Activated naive CD8-positive, alpha-beta T cell treated with anti-CD3 and anti-CD28 coated beads, Interleukin-2, amount 10 ng/mL, durations not matched to agents 7 days and 5 days (primary cell): ENCODE measurements around the gene AGXT. TPM values are rescaled to one million over a fixed set of nuclear protein-coding genes. Genes with fewer than 3 reads are reported as not detected.

Experiments used
- ATAC-seq: fragments of 150-1000 bp; cut with Tn5 transposase; one replicate; pipeline ENCODE4 v1.10.0; 2021; ENCODE audit warnings: low read depth, moderate library complexity
- POLR2A ChIA-PET: fragments of 350-600 bp; sonication (Branson Sonifier 250); formaldehyde crosslinking; loops from one replicate; lab custom pipeline; 2021; ENCODE audit warnings: antibody characterized with exemption; lab: Charles Lee
- DNase-seq: peaks from one replicate; pipeline ENCODE4 v3.0.0; 2021
- H3K27ac Mint-ChIP-seq: one replicate; pipeline ENCODE4 v1.8.0; 2022; ENCODE audit warnings: mild to moderate bottlenecking, mixed read lengths
- H3K27me3 Mint-ChIP-seq: one replicate; pipeline ENCODE4 v1.8.0; 2022; ENCODE audit warnings: mild to moderate bottlenecking, moderate library complexity, mixed read lengths
- H3K36me3 Mint-ChIP-seq: one replicate; pipeline ENCODE4 v1.8.0; 2021; ENCODE audit warnings: mild to moderate bottlenecking, mixed read lengths
- H3K4me1 Mint-ChIP-seq: one replicate; pipeline ENCODE4 v1.8.0; 2021; ENCODE audit warnings: mixed read lengths
- H3K4me3 Mint-ChIP-seq: one replicate; pipeline ENCODE4 v1.8.0; 2022; ENCODE audit warnings: mild to moderate bottlenecking, moderate library complexity, mixed read lengths
- H3K9me3 Mint-ChIP-seq: one replicate; pipeline ENCODE4 v1.8.0; 2021; ENCODE audit warnings: mixed read lengths
- total RNA-seq, 2 experiments: library from RNA; stranded (reverse); gene quantifications; one replicate each; pipeline ENCODE4 v1.2.3, GENCODE V29; 2021

AGXT gene
- not detected for total RNA-seq

- DNase-seq, result no peak
- POLR2A ChIA-PET, result no interaction called here
- H3K27me3 Mint-ChIP-seq, result peaks cover 18% of the 10 kb centered on the region
- no peak within 1 kb of the TSS for H3K4me3 Mint-ChIP-seq
- no peaks in the 10 kb centered on the region for H3K36me3 Mint-ChIP-seq
- no peak for ATAC-seq
- H3K4me1 Mint-ChIP-seq, result peaks cover 11% of the 10 kb centered on the region
- no peaks in the 10 kb centered on the region for H3K9me3 Mint-ChIP-seq
- no peak within 1 kb of the TSS for H3K27ac Mint-ChIP-seq
These were observed at the start of gene AGXT for GRCh38 chr2:240868286-240869108. Gene AGXT (plus strand): TSS chr2:240868824. CDS start chr2:240868866, 42 bp downstream.

DNA sequence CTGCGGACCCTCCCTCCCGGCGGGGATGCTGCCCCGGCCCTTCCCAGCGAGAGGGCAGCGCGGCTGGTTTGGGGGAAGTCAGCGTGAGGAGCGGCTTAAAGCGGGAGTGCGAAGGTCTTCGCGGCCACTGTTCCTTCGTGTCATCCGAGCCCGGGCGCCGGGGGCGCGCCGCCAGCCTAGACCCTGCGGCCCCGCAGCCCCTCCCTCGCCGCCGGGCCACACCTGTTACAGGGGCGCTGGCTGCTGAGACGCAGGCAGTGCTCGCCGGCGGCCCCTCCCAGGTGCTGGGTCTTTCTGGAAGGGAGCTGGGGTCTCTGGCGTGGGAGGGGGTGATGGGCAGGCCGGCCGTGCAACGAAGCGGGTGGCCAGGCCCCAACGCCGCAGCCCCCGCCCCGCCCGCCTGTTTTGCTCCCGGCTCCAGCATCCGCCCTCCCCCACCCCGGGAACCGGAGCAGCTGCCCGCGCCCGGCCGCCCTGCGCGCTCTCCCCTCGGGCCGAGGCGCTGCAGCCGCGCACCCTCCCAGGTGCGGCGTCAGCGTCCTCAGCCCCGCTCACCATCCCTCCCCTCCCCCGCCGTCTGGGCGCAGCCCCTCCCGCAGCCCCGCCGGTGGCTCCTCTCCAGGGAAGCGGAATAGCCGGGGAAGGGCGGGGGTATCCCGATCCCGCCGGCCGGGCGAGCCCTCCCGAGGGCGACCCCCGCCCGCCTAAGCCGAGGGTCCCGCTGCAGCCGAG lies 49.3 kb upstream of the AGXT start:
- H3K4me1 Mint-ChIP-seq, result peaks cover 5% of the 10 kb centered on the region
- no peaks in the 10 kb centered on the region for H3K36me3 Mint-ChIP-seq
- peaks cover 1% of the 10 kb centered on the region for H3K9me3 Mint-ChIP-seq
- no peak for DNase-seq
- POLR2A ChIA-PET, result no interaction called here
- H3K4me3 Mint-ChIP-seq, result no peak overlapping the region
- H3K27ac Mint-ChIP-seq, result no peak overlapping the region
- no peak for ATAC-seq
- H3K27me3 Mint-ChIP-seq, result peaks cover 42% of the 10 kb centered on the region

DNA sequence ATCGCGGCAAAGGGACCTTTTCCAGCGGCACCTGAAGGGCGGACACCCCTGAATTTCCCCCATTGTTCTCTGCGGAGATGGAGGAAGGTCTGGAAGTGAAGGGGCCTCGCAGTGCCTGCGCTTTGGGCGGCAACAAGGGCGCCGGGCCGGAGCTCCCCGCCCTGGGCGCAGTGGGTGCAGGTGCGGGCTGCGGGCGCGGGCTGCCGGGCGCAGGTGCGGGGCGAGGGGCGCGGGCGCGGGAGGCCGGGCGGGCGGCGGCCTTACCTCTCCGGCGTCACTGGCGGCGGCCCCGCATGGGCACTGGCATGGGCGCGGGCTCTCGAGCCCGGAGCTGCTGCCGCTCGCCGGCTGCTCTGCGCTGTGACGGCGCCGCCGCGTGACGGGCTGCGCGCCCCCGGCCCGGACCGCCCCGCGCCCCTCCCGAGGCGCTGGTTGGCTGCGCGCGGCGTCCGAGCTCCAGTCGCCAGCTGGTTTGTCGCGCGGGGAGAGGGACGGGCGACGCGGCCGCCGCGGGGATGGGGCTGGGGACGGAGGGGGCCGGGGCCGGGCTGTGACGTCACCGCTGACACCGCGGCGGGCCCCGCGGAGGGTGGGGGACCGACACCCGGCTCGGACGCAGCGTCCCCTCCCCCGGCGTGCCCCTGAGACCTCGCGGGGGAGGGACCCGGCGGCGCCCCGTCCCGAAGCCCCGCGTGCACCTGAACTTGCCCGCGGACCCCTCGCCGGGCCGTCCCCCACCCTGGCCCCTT lies 48.6 kb upstream of the AGXT start, which contains the start of gene KIF1A:
Gene KIF1A (minus strand): TSS at position 362 of the 749 bp plus-strand sequence. CDS start 22,467 bp downstream, outside the sequence.
- H3K27me3 Mint-ChIP-seq, result peaks cover 50% of the 10 kb centered on the region
- H3K4me3 Mint-ChIP-seq, result peak within 1 kb of the TSS; percentile 72

GRCh38 chr2:240820607-240821428 lies 47.8 kb upstream of the AGXT start:
- H3K9me3 Mint-ChIP-seq, result no peaks in the 10 kb centered on the region
- peak; percentile 34 for ATAC-seq
- no peaks in the 10 kb centered on the region for H3K36me3 Mint-ChIP-seq
- peak overlapping the region; percentile 72 for H3K4me3 Mint-ChIP-seq
- H3K4me1 Mint-ChIP-seq, result peaks cover 5% of the 10 kb centered on the region
- H3K27me3 Mint-ChIP-seq, result peaks cover 56% of the 10 kb centered on the region
- no peak for DNase-seq
- no peak overlapping the region for H3K27ac Mint-ChIP-seq
- POLR2A ChIA-PET, result no interaction called here

More for the DNA sequence above, 48.6 kb upstream of the AGXT start, which contains the start of gene KIF1A:
- no peak for DNase-seq
- H3K9me3 Mint-ChIP-seq, result no peaks in the 10 kb centered on the region
- H3K27ac Mint-ChIP-seq, result no peak within 1 kb of the TSS
- peaks cover 5% of the 10 kb centered on the region for H3K4me1 Mint-ChIP-seq
- POLR2A ChIA-PET, result no interaction called here
- ATAC-seq, result peak; percentile 27
- H3K36me3 Mint-ChIP-seq, result no peaks in the 10 kb centered on the region

DNA sequence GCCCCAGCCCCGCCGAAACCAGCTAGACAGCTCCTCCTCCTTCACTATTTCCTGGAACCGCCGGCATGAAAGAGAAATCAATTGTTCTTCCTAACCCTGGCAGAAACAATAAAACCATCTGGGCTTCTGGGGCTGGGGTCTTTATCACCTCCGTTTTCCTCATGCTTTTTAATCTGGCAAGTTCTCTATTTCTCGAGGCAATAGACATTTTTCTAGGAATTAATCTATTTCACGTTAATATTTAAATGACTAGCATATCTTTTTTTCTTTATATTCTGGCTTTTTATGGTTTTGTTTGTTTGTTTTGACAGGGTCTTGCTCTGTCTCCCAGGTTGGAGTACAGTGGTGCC lies 47.2 kb upstream of the AGXT start:
- H3K27ac Mint-ChIP-seq, result no peak overlapping the region
- H3K9me3 Mint-ChIP-seq, result no peaks in the 10 kb centered on the region
- peak overlapping the region; percentile 72 for H3K4me3 Mint-ChIP-seq
- H3K27me3 Mint-ChIP-seq, result peaks cover 54% of the 10 kb centered on the region
- POLR2A ChIA-PET, result no interaction called here
- DNase-seq (no peak), ATAC-seq (no peak)
- peaks cover 5% of the 10 kb centered on the region for H3K4me1 Mint-ChIP-seq
- no peaks in the 10 kb centered on the region for H3K36me3 Mint-ChIP-seq

DNA sequence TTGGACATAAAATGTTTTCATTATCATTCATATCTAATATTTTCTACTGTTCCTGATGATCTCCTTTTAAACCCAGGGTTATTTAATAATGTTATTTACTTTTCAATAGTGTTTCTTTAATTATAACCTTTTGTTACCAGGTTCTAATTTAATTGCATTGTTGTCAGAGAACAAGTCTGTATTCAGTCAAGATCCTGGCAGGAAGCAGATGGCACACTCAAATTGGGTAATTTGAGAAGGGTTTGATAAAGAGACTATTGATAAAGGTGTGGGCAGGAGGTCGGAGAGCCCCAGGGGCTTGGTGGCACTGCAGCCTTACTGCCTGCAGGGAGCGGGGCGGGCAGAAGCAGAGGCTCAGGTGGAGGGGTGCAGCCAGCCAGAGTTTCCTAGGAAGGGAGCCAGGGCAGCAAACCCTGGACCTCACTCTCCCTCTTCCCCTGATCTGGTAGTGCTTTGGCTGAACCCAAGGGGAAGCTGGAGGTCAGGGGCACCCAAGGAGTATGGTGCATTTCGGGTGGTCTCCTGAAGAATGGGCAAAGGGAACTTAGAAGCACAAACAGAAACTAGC lies 46.3 kb upstream of the AGXT start:
- H3K9me3 Mint-ChIP-seq, result no peaks in the 10 kb centered on the region
- ATAC-seq (no peak), DNase-seq (no peak)
- H3K4me3 Mint-ChIP-seq, result no peak overlapping the region
- H3K27me3 Mint-ChIP-seq, result peaks cover 62% of the 10 kb centered on the region
- no peaks in the 10 kb centered on the region for H3K36me3 Mint-ChIP-seq
- POLR2A ChIA-PET, result no interaction called here
- H3K27ac Mint-ChIP-seq, result no peak overlapping the region
- H3K4me1 Mint-ChIP-seq, result peaks cover 5% of the 10 kb centered on the region

- Mint-ChIP-seq H3K27me3 (peaks cover 59% of the 10 kb centered on the region), H3K36me3 (no peaks in the 10 kb centered on the region), H3K4me1 (peaks cover 5% of the 10 kb centered on the region), H3K9me3 (no peaks in the 10 kb centered on the region), H3K4me3 (no peak overlapping the region), H3K27ac (no peak overlapping the region)
- POLR2A ChIA-PET, result no interaction called here
- DNase-seq, result no peak
- no peak for ATAC-seq
These were observed 44.9 kb upstream of the AGXT start for GRCh38 chr2:240823449-240824336.

GRCh38 chr2:240825476-240825875 lies 43.1 kb upstream of the AGXT start:
- Mint-ChIP-seq H3K27ac (no peak overlapping the region), H3K27me3 (peaks cover 72% of the 10 kb centered on the region), H3K4me3 (no peak overlapping the region), H3K9me3 (no peaks in the 10 kb centered on the region), H3K36me3 (no peaks in the 10 kb centered on the region), H3K4me1 (peaks cover 5% of the 10 kb centered on the region)
- DNase-seq, result no peak
- ATAC-seq, result no peak
- POLR2A ChIA-PET, result no interaction called here

- peaks cover 30% of the 10 kb centered on the region for H3K27me3 Mint-ChIP-seq
- H3K9me3 Mint-ChIP-seq, result no peaks in the 10 kb centered on the region
- peak overlapping the region; percentile 70 for H3K4me3 Mint-ChIP-seq
- no peak overlapping the region for H3K27ac Mint-ChIP-seq
- POLR2A ChIA-PET, result interaction anchor here (1.0 kb wide), 1 partner anchor 271 kb away, joined by 3 read pairs; no protein-coding TSS in a partner anchor
- no peaks in the 10 kb centered on the region for H3K36me3 Mint-ChIP-seq
- peaks cover 2% of the 10 kb centered on the region for H3K4me1 Mint-ChIP-seq
- DNase-seq (no peak), ATAC-seq (no peak)
These were observed 36.9 kb upstream of the AGXT start for GRCh38 chr2:240831594-240832204.

GRCh38 chr2:240832205-240832727 lies 36.4 kb upstream of the AGXT start:
- peaks cover 2% of the 10 kb centered on the region for H3K4me1 Mint-ChIP-seq
- POLR2A ChIA-PET, result interaction anchor here (1.0 kb wide), 1 partner anchor 272 kb away, joined by 3 read pairs; no protein-coding TSS in a partner anchor
- ATAC-seq (peak; percentile 91), DNase-seq (peak; percentile 99)
- no peaks in the 10 kb centered on the region for H3K9me3 Mint-ChIP-seq
- no peak overlapping the region for H3K4me3 Mint-ChIP-seq
- peaks cover 25% of the 10 kb centered on the region for H3K27me3 Mint-ChIP-seq
- H3K36me3 Mint-ChIP-seq, result no peaks in the 10 kb centered on the region
- no peak overlapping the region for H3K27ac Mint-ChIP-seq

DNA sequence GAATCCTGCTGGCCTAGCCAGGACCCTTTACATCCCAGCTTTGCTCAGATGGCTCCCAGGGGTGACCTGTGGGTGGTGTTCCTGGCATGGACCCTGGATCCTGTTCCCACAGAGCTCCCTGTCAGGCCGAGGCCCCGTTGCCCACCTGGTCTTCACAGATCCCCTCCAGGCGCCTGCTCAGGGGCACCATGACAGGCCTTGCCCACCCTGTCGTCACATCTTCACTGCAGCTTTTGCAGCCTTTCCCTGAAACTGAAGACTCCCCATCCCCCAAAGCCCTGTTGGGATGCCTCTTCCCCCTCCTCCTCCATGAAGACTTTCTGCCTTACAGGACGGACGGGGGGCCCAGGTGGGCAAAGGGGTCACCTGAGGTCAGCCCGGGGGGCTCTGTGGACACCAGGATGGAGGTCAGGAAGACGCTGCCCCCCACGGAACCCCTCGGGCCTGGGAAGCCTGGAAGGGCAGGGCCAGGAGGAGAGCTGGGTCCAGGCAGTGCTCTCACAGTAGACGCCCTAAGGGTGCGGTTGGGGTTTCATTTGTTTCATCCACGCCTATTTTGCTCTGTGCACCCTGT lies 35.6 kb upstream of the AGXT start:
- Mint-ChIP-seq H3K9me3 (no peaks in the 10 kb centered on the region), H3K27ac (no peak overlapping the region), H3K4me3 (no peak overlapping the region), H3K27me3 (peaks cover 21% of the 10 kb centered on the region), H3K4me1 (peaks cover 2% of the 10 kb centered on the region), H3K36me3 (no peaks in the 10 kb centered on the region)
- ATAC-seq (no peak), DNase-seq (no peak)
- POLR2A ChIA-PET, result interaction anchor here (1.0 kb wide), 1 partner anchor 272 kb away, joined by 3 read pairs; no protein-coding TSS in a partner anchor
